Heart right ventricle (tissue), 16 donors: ENCODE results near the gene ATG14. TPM values are rescaled to one million over a fixed set of nuclear protein-coding genes. Genes with fewer than 3 reads are reported as not detected.

Source experiments
- ATAC-seq, 8 donors: fragments of 200-7000 bp; cut with Tn5 transposase; one replicate each; pipeline ENCODE4 v1.9.1; 2020; ENCODE audit warnings: mild to moderate bottlenecking in 8 of 8, moderate library complexity in 8 of 8, moderate number of reproducible peaks in 1 of 8
- DNase-seq, 2 donors: peaks; one replicate each; pipeline ENCODE4 v3.0.0-alpha.2; 2020
- H3K27ac ChIP-seq, 10 donors: fragments of 200-600 bp; sonication (generic) in 2 of 10; one replicate each; pipeline versions ENCODE4 v1.5.0 to v1.8.0; 2020 to 2022; ENCODE audit warnings: mild to moderate bottlenecking in 3 of 10
- H3K27me3 ChIP-seq, 7 donors: fragments of 200-600 bp; one replicate each; pipeline ENCODE4 v1.8.0; 2021 to 2022; ENCODE audit warnings: mild to moderate bottlenecking in 2 of 7
- H3K36me3 ChIP-seq, 9 donors: fragments of 200-600 bp; sonication (generic) in 1 of 9; one replicate each; pipeline versions ENCODE4 v1.5.0 to v1.8.0; 2020 to 2022; ENCODE audit warnings: mild to moderate bottlenecking in 2 of 9
- H3K4me1 ChIP-seq, 9 donors: fragments of 200-600 bp; sonication (generic) in 1 of 9; one replicate each; pipeline versions ENCODE4 v1.5.0 to v1.8.0; 2020 to 2022; ENCODE audit warnings: mild to moderate bottlenecking in 4 of 9
- H3K4me3 ChIP-seq, 10 donors: fragments of 200-600 bp; sonication (generic) in 2 of 10; one replicate each; pipeline versions ENCODE4 v1.5.0 to v1.8.0; 2020 to 2022; ENCODE audit warnings: mild to moderate bottlenecking in 7 of 10, moderate library complexity in 2 of 10
- H3K9me3 ChIP-seq, 11 donors: fragments of 200-600 bp in 10 of 11; sonication (generic) in 2 of 11; one replicate each; pipeline versions ENCODE4 v1.5.0 to v1.8.0; 2013 to 2022; ENCODE audit warnings: mild to moderate bottlenecking in 2 of 11, control low read depth in 1 of 11, moderate library complexity in 1 of 11
- WGBS, 2 donors: extraction: QIAGEN DNeasy Blood & Tissue Kit; methylation state at CpG; one replicate each; pipeline ENCODE4 v1.1.7; 2013; ENCODE audit warnings: inconsistent platforms in 1 of 2; 5-methylcytosine and 5-hydroxymethylcytosine counted together
- intact Hi-C, 10 donors: fragments of 100-400 bp; cut with DNase I; formaldehyde crosslinking; loops; one replicate each; pipeline versions ENCODE4 v1.11.1 to v1.14.2; 2022
- polyA plus RNA-seq, 2 donors: library from polyadenylated mRNA; stranded (reverse); fragments of 200-250 nt; gene quantifications; one replicate each; pipeline ENCODE4 v1.2.3, GENCODE V29; 2013
- total RNA-seq, 10 donors: library from RNA; stranded (reverse); fragmentation: NEBNext Ultra II Directional in 3 of 10; extraction: Animal tissue kit (Norgen Biotek cat#: 25700) in 3 of 10; gene quantifications; one replicate each; pipeline versions ENCODE4 v1.2.1 to v1.2.4, GENCODE V29; 2021 to 2023
- TF ChIP-seq, protein P1 (sequence below), 9 donors: fragments of 200-600 bp; sonication (generic) in 2 of 9; IDR thresholded peaks; one replicate each; pipeline versions ENCODE4 v1.5.0 to v1.8.0; 2021 to 2022; ENCODE audit warnings: antibody characterized with exemption in 9 of 9, mild to moderate bottlenecking in 5 of 9, moderate library complexity in 1 of 9
- donor health status: Arrhythmogenic right ventricular cardiomyopathy.
- donor health status: ischemic (EF 13 %, LVEDD 7.1; RV severe dilation, severe dysfunction).
- donor health status: healthy with polysubstance abuse.
- donor health status: DM: no; HTN: yes; CAD: no.
- donor health status: DM: no; HTN: no; CAD: no.
- donor health status: ischemic (EF 25% LVEDD 6.9; RV normal size, moderate dysfunction).
- donor health status: ischemic (EF 25% LVEDD 5.7; RV mildly dilated, moderate dysfunction).
- donor health status: healthy.
- donor health status: DM: yes; HTN: yes; CAD: no.
- donor health status: Ischemic cardiomyopathy.
- donor health status: ischemic (EF 35%, LVEDD 5.7; RV mildly dilated, moderate dysfunction).
- donor health status: nonischemic (EF 11% LVEDD 7.7; RV severe dilation, severe dysfunction).
- donor health status: DM: yes; HTN: yes; CAD: no.
- donor health status: PGD.
- donor health status: ischemic (EF 29% LVEDD 5.4; RV normal size, mild dysfunction).
- donor health status: nonischemic (EF 23%, LVEDD 6.1; RV moderate dilation, normal function).

ATG14 gene
- total and polyA plus RNA-seq, 12 donors, result 3.5 to 21.9 (median 15.3) TPM

DNA sequence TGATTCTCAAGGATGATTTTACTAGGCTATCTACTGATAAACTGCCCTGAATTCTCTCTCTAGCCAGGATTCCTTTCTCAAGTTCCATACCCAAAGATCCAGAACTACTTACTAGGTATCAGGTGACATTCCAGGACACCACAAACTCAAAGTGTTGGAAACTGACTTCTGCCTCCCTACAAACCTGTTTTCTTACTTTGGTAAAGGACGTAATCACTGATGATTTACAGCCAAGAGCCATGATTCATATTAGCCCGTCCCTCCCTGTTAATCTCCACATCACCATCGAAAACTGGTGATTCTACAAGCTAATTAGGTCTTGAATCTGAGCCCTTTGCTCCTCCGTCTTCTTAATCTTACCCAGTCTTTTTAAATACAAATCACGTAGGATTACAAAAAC is 1.0 kb upstream of the ATG14 start:
- H3K4me1 ChIP-seq, result peaks cover 0 to 37% (median 24%) of the 10 kb centered on the region in 9 donors
- peaks cover 0 to 10% (median 0%) of the 10 kb centered on the region in 9 donors for H3K36me3 ChIP-seq
- WGBS, 2 donors, result 72 to 74% methylated on average over 5 of the region's 5 CpGs
- peak overlapping the region in 1 of 10 donors; percentile 84 for H3K4me3 ChIP-seq
- H3K9me3 ChIP-seq, result no peaks in the 10 kb centered on the region
- peak overlapping the region in 1 of 10 donors; percentile 91 for H3K27ac ChIP-seq
- intact Hi-C loops, result loop anchor here in 7 of 10 donors (5.0 to 10.0 kb wide), 3 partner anchors 138 to 148 kb away; partner anchors contain the start of gene FBXO34 (in 5 of the 7)
- TF ChIP-seq, protein P1, sequence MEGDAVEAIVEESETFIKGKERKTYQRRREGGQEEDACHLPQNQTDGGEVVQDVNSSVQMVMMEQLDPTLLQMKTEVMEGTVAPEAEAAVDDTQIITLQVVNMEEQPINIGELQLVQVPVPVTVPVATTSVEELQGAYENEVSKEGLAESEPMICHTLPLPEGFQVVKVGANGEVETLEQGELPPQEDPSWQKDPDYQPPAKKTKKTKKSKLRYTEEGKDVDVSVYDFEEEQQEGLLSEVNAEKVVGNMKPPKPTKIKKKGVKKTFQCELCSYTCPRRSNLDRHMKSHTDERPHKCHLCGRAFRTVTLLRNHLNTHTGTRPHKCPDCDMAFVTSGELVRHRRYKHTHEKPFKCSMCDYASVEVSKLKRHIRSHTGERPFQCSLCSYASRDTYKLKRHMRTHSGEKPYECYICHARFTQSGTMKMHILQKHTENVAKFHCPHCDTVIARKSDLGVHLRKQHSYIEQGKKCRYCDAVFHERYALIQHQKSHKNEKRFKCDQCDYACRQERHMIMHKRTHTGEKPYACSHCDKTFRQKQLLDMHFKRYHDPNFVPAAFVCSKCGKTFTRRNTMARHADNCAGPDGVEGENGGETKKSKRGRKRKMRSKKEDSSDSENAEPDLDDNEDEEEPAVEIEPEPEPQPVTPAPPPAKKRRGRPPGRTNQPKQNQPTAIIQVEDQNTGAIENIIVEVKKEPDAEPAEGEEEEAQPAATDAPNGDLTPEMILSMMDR (IDR thresholded peaks at IDR 0.05), result no peak
- ATAC-seq (no peak), DNase-seq (no peak)
- no peaks in the 10 kb centered on the region for H3K27me3 ChIP-seq

DNA sequence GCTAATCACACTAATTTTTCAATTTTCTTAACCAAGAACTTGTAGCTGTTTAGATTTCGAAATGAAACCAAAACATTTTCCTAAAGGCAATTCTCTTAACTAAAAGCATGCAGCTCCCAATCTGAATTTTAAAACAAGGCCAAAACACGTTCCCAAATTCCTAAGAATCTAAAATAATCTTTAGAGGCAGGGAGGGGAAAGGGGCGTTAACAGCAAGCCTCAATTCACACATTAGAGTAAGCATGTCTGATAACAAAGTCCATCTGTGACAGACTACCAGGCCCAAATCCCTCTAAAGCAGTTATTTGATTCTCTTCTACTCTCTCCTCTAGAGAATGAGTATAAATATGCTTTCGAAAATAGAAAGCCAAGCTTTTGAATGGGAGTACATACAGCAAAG is 754 bp downstream of the ATG14 start:
- peak in 1 of 8 donors; percentile 2 for ATAC-seq
- WGBS, 2 donors, result 16 to 17% methylated on average over 4 of the region's 4 CpGs
- TF ChIP-seq, protein P1 (IDR thresholded peaks at IDR 0.05), result no peak

DNA sequence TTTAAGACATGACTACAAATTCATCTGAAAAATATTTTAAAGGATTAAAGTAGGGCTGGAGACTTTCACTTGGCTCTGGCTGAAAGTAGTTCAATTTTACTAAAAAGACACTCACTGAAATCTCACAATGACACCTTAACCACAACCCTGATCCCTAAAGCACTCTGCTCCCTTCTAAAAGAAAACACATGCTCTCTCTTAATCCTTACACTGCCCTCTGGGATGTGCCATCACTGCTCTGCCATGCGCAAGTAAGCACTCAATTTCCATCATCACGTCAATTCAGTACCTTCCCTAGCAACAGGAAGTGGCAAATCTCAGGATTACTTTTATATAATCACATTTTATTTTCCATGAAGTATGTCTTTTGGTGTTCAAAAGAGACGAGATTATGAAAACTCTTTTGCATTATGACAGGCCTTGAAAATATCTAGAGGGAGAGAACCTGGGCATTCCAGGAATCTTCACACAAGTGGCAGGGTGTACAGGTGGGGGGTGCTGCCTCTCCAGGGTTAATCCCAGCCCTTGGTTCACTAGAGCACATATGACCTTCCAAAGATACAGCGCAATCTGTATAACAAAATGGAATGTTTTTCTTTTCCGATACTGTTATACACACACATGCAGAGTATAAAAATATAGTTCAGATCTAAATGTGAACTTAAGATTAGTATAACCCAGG is 7.3 kb downstream of the ATG14 start:
- WGBS, 2 donors, result 62 to 63% methylated on average over 5 of the region's 5 CpGs
- H3K4me3 ChIP-seq, result no peak overlapping the region
- TF ChIP-seq, protein P1 (IDR thresholded peaks at IDR 0.05), result no peak
- no peaks in the 10 kb centered on the region for H3K27me3 ChIP-seq
- DNase-seq (no peak), ATAC-seq (peak in 4 of 8 donors; percentile 50 to 68 (median 58))
- H3K27ac ChIP-seq, result peak overlapping the region in 4 of 10 donors; percentile 4 to 56 (median 18)
- intact Hi-C loops, result no loop called here
- H3K36me3 ChIP-seq, result peaks cover 0 to 18% (median 0%) of the 10 kb centered on the region in 9 donors
- no peaks in the 10 kb centered on the region for H3K9me3 ChIP-seq
- peaks cover 0 to 38% (median 24%) of the 10 kb centered on the region in 9 donors for H3K4me1 ChIP-seq

More for the DNA sequence above, 754 bp downstream of the ATG14 start:
- Histone ChIP-seq H3K9me3 (no peaks in the 10 kb centered on the region), H3K27me3 (no peaks in the 10 kb centered on the region), H3K4me1 (peaks cover 0 to 33% (median 24%) of the 10 kb centered on the region in 9 donors), H3K36me3 (peaks cover 0 to 18% (median 0%) of the 10 kb centered on the region in 9 donors), H3K27ac (peak overlapping the region in 9 of 10 donors; percentile 80 to 93 (median 86)), H3K4me3 (peak overlapping the region; percentile 76 to 100 (median 92))
- intact Hi-C loops, result loop anchor here in 7 of 10 donors (5.0 to 10.0 kb wide), 3 partner anchors 136 to 146 kb away; partner anchors contain the start of gene FBXO34 (in 5 of the 7)
- no peak for DNase-seq

DNA sequence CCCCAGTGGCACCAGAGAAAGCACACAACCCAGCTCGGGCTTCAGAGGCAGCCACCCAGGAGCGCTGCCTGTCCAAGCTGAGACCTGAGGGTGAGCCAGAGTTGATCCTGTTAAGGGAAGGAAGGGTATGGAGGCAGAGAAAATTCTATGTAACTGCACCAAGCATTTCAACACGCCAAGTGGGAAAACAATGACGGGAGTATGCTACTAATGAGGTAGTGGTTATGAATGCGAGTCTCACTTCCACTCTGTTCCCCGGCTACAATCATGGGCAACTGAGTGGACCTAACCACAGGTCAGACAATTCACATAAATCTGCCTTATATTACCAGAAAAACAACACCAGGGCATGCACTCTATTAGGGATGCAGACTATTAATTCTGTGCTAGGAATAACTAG is 9.9 kb downstream of the ATG14 start:
- no peak for DNase-seq

More for the DNA sequence above, 9.9 kb downstream of the ATG14 start:
- Histone ChIP-seq H3K9me3 (no peaks in the 10 kb centered on the region), H3K4me3 (no peak overlapping the region), H3K27ac (no peak overlapping the region), H3K4me1 (peaks cover 0 to 45% (median 28%) of the 10 kb centered on the region in 9 donors), H3K27me3 (no peaks in the 10 kb centered on the region), H3K36me3 (peaks cover 0 to 7% (median 0%) of the 10 kb centered on the region in 9 donors)
- intact Hi-C loops, result no loop called here
- ATAC-seq, result peak in 1 of 8 donors; percentile 18
- TF ChIP-seq, protein P1 (IDR thresholded peaks at IDR 0.05), result no peak
- WGBS, 2 donors, result 80 to 89% methylated on average over 6 of the region's 6 CpGs
